ENCODE measurements around the gene DEPDC5.
A peak's percentile ranks its signal among the peaks of the same experiment; 100 is the strongest.

Gene DEPDC5

DNA sequence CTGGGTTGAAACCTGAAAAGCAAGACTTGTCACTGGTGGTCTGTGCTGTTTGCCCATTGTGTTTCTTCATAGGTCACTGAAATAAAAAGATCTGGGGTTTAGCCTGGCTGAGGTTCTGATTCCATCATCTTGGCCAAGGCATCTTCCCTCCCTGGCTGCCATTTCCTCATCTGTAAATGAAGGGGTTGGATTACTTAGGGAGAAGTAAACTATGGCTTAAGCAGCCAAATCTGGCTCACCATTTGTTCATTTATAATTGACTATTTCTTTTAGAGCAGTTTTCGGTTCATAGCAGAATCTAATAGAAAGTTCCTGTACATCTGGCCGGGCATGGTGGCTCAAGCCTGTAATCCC lies 138.2 kb downstream of the DEPDC5 start:
- Mint-ChIP-seq H3K36me3 (peaks cover 22% of the 10 kb centered on the region), H3K4me1 (no peaks in the 10 kb centered on the region), H3K9me3 (no peaks in the 10 kb centered on the region), H3K27ac (no peak overlapping the region), H3K27me3 (no peaks in the 10 kb centered on the region), H3K4me3 (no peak overlapping the region)
- no peak for ATAC-seq (ENCODE audit: low read depth)
- no peak for DNase-seq (ENCODE audit: low spot score in 2 of 2)

- DNase-seq (ENCODE audit: low spot score in 2 of 2) (no peak), ATAC-seq (ENCODE audit: low read depth) (no peak)
- Mint-ChIP-seq H3K36me3 (peaks cover 24% of the 10 kb centered on the region), H3K4me3 (no peak overlapping the region), H3K9me3 (no peaks in the 10 kb centered on the region), H3K27me3 (no peaks in the 10 kb centered on the region), H3K27ac (peak overlapping the region; percentile 48), H3K4me1 (no peaks in the 10 kb centered on the region)
These were observed 139.6 kb downstream of the DEPDC5 start for GRCh38 chr22:31893460-31893859.

DNA sequence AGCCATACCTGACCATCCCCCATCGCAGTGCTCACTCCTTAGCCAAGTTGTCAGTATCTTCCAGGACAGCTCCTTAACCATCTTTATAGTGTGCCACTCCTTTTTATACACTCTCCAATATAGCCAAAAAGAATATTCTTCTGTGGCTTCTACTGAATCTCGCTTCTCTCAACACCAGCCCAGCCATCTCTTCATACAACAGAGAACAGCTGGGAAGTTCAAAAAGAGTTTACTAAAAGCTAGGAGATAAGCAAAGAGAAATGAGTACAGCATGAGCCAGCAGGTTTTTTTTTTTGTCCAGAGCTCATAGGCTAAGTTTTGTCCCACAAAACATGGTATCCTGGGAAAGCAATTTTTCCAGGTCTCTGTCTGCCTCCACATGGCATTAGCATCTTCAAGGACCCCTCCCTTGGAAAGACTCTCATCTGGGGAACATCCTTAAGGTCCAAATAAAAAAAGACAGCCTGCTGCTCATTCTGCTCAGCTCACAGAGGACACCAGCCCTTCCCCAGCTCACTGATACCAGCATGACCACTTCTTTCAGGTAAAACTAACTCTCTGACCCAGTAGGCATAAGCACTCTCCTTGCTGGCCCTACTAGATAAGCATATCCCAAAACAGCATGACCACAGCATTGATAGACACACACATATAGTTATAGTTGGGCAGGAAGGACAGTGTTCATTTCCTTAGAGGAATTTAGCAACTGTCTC lies 141.7 kb downstream of the DEPDC5 start:
- no peak for DNase-seq (ENCODE audit: low spot score in 2 of 2)
- peak overlapping the region; percentile 6 for H3K27ac Mint-ChIP-seq
- no peak overlapping the region for H3K4me3 Mint-ChIP-seq
- no peaks in the 10 kb centered on the region for H3K27me3 Mint-ChIP-seq
- no peaks in the 10 kb centered on the region for H3K4me1 Mint-ChIP-seq
- H3K36me3 Mint-ChIP-seq = peaks cover 16% of the 10 kb centered on the region
- no peak for ATAC-seq (ENCODE audit: low read depth)
- no peaks in the 10 kb centered on the region for H3K9me3 Mint-ChIP-seq

DNA sequence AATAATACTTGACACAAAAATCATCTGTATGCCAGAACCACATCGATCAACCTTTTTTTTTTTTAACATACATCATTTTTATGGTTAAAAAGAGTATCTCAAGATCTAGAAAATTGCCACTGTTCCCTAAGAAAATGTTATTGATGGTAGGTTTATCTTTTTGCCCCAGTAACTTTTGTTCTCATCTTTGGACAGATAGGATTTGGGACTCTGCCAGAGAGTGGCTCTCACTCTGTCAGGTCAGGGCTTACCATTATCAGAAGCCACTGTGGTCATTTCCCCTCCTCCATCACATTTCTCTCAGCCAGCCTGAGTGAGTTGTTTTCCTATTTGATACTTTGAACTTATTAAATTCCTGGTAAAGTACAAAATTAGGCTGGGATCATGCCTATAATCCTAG lies 142.7 kb downstream of the DEPDC5 start:
- no peak for ATAC-seq (ENCODE audit: low read depth)
- H3K4me1 Mint-ChIP-seq = no peaks in the 10 kb centered on the region
- H3K4me3 Mint-ChIP-seq = no peak overlapping the region
- no peak for DNase-seq (ENCODE audit: low spot score in 2 of 2)
- H3K27ac Mint-ChIP-seq = no peak overlapping the region
- peaks cover 15% of the 10 kb centered on the region for H3K36me3 Mint-ChIP-seq
- H3K9me3 Mint-ChIP-seq = no peaks in the 10 kb centered on the region
- no peaks in the 10 kb centered on the region for H3K27me3 Mint-ChIP-seq

GRCh38 chr22:31897842-31898805 lies 144.3 kb downstream of the DEPDC5 start:
- Mint-ChIP-seq H3K27ac (no peak overlapping the region), H3K4me1 (no peaks in the 10 kb centered on the region), H3K36me3 (peaks cover 19% of the 10 kb centered on the region), H3K27me3 (no peaks in the 10 kb centered on the region), H3K4me3 (no peak overlapping the region), H3K9me3 (no peaks in the 10 kb centered on the region)
- DNase-seq (ENCODE audit: low spot score in 2 of 2) (no peak), ATAC-seq (ENCODE audit: low read depth) (no peak)

- peaks cover 20% of the 10 kb centered on the region for H3K36me3 Mint-ChIP-seq
- DNase-seq (ENCODE audit: low spot score in 2 of 2) (no peak), ATAC-seq (ENCODE audit: low read depth) (no peak)
- H3K4me3 Mint-ChIP-seq = no peak overlapping the region
- no peaks in the 10 kb centered on the region for H3K27me3 Mint-ChIP-seq
- no peaks in the 10 kb centered on the region for H3K9me3 Mint-ChIP-seq
- H3K4me1 Mint-ChIP-seq = no peaks in the 10 kb centered on the region
- H3K27ac Mint-ChIP-seq = no peak overlapping the region
These were observed 145.1 kb downstream of the DEPDC5 start for GRCh38 chr22:31898926-31899325.

DNA sequence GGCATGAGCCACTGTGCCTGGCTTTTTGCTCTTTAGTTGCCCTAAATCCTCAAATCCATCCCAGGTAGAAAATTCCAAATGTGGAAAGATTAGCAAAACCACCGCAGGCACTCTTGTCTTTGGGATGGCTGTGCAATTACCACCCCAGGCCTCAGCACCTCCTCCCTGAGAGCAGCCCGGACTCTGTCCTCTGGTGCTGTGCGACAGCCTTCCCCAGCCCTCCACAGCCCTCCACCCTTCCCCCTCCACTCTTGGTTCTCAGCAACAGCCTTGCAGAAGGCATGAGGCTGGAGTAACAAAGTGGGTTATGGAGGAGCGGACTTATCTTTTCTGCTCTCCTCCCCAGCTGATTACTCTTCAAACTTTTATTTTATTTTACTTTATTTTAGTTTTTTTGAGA lies 145.8 kb downstream of the DEPDC5 start:
- Mint-ChIP-seq H3K36me3 (peaks cover 25% of the 10 kb centered on the region), H3K4me1 (no peaks in the 10 kb centered on the region), H3K9me3 (no peaks in the 10 kb centered on the region), H3K27ac (no peak overlapping the region), H3K27me3 (no peaks in the 10 kb centered on the region), H3K4me3 (no peak overlapping the region)
- DNase-seq (ENCODE audit: low spot score in 2 of 2) = no peak
- no peak for ATAC-seq (ENCODE audit: low read depth)

DNA sequence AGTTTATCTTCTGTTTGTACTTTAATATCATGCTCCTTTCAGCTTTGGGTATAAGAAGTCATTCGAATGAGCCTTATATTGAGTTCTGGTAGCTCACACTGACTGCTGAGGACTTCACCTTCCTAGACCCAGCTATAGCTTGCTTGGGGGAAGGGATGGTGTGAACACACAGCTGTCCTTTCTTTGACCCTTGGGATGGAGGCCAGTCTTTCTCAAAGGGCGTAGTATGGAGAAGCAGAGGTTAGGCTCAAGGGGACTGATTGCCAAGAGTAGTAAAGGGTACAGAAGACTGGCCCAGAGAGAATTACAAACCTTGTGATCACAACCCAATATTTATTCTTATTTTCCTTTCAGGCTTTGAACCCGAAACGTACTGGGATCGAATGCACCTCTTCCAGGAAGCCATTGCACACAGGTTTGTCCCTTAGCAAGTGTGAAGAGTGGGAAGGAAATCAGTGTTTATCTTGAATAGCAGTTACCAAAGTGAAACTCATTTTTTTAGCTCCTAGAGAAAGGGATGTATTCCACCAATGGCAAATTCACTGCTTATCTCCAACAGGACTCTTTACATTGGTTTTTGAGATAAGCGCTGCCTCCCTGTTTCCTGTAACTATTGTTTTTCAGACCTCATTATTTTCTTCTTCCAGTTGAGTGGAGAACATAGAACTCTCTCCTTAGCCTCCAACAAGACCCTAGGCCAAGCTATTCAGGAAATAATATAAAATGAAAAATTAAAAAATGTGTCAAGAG lies 147.7 kb downstream of the DEPDC5 start:
- Mint-ChIP-seq H3K27ac (no peak overlapping the region), H3K9me3 (no peaks in the 10 kb centered on the region), H3K4me1 (no peaks in the 10 kb centered on the region), H3K27me3 (no peaks in the 10 kb centered on the region), H3K4me3 (no peak overlapping the region), H3K36me3 (peaks cover 31% of the 10 kb centered on the region)
- ATAC-seq (ENCODE audit: low read depth) = no peak
- no peak for DNase-seq (ENCODE audit: low spot score in 2 of 2)

DNA sequence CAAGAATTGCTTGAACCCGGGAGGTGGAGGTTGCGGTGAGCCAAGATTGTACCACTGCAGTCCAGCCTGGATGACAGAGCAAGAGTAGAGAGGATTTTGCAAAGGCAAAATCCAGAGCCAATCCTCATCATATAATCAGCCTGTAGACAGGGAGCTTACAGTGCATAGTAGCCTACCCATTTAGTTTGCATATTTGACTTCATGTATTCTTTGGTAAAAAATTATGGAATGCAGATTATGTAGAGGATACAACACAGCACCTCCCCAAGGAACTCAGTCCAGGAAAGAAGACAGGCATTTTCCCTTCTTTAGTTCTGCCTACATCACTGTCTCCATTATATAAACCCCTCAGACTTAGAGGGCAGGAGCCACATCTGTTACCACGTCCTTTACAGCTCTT lies 150.8 kb downstream of the DEPDC5 start:
- Mint-ChIP-seq H3K27me3 (no peaks in the 10 kb centered on the region), H3K4me3 (no peak overlapping the region), H3K4me1 (no peaks in the 10 kb centered on the region), H3K9me3 (no peaks in the 10 kb centered on the region), H3K27ac (no peak overlapping the region), H3K36me3 (peaks cover 35% of the 10 kb centered on the region)
- ATAC-seq (ENCODE audit: low read depth) = no peak
- DNase-seq (ENCODE audit: low spot score in 2 of 2) = no peak

- no peaks in the 10 kb centered on the region for H3K9me3 Mint-ChIP-seq
- peaks cover 38% of the 10 kb centered on the region for H3K36me3 Mint-ChIP-seq
- DNase-seq (ENCODE audit: low spot score in 2 of 2) = no peak
- H3K27ac Mint-ChIP-seq = no peak overlapping the region
- no peak overlapping the region for H3K4me3 Mint-ChIP-seq
- H3K4me1 Mint-ChIP-seq = no peaks in the 10 kb centered on the region
- no peak for ATAC-seq (ENCODE audit: low read depth)
- no peaks in the 10 kb centered on the region for H3K27me3 Mint-ChIP-seq
These were observed 151.5 kb downstream of the DEPDC5 start for GRCh38 chr22:31905356-31905755.

DNA sequence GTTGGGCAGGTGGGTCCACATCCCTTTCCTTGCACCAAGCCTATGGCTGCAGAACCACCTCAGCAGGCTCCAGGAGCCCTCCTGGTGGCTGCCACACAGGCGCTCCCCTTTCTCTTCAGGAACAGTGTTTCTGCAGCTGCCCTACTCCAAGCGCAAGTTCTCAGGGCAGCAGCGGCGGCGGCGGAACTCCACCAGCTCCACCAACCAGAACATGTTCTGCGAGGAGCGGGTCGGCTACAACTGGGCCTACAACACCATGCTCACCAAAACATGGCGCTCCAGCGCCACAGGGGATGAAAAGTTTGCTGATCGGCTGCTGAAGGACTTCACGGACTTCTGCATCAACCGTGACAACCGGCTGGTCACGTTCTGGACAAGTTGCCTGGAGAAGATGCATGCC lies 152.3 kb downstream of the DEPDC5 start:
- Mint-ChIP-seq H3K4me1 (no peaks in the 10 kb centered on the region), H3K27me3 (no peaks in the 10 kb centered on the region), H3K4me3 (no peak overlapping the region), H3K9me3 (no peaks in the 10 kb centered on the region), H3K27ac (no peak overlapping the region), H3K36me3 (peaks cover 40% of the 10 kb centered on the region)
- DNase-seq (ENCODE audit: low spot score in 2 of 2) (no peak), ATAC-seq (ENCODE audit: low read depth) (no peak)

DNA sequence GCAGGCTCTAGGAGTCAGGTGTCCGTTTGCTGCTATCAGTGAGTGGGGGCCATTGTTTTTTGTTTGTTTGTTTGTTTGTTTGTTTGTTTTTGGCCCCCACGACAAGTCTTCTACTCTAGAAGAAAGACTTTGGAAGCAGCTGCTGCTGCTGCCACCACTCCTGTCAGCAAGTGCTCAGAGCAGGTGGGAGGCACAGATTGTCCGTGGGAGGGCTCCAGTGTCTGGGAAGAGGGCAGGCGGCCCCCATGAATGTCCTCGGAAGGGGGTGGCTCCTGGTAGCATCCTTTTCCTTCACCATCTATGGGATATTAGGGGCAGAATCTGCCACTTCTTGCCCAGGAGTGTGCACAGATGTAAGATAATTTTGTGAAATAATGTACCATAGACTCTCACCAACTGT lies 152.8 kb downstream of the DEPDC5 start:
- peaks cover 38% of the 10 kb centered on the region for H3K36me3 Mint-ChIP-seq
- H3K27me3 Mint-ChIP-seq = no peaks in the 10 kb centered on the region
- no peak overlapping the region for H3K4me3 Mint-ChIP-seq
- H3K27ac Mint-ChIP-seq = no peak overlapping the region
- H3K9me3 Mint-ChIP-seq = no peaks in the 10 kb centered on the region
- DNase-seq (ENCODE audit: low spot score in 2 of 2) = no peak
- H3K4me1 Mint-ChIP-seq = no peaks in the 10 kb centered on the region
- no peak for ATAC-seq (ENCODE audit: low read depth)

GRCh38 chr22:31909977-31910376 lies 156.2 kb downstream of the DEPDC5 start:
- Mint-ChIP-seq H3K36me3 (peaks cover 24% of the 10 kb centered on the region), H3K27ac (no peak overlapping the region), H3K4me3 (no peak overlapping the region), H3K4me1 (no peaks in the 10 kb centered on the region), H3K9me3 (no peaks in the 10 kb centered on the region), H3K27me3 (no peaks in the 10 kb centered on the region)
- DNase-seq (ENCODE audit: low spot score in 2 of 2) (no peak), ATAC-seq (ENCODE audit: low read depth) (no peak)

All from memory B cell (primary cell).